Ramos (cell line): ENCODE measurements around the gene SYNRG.

ENCODE experiments used
- in situ Hi-C: fragments of 300-500 bp; cut with MboI; formaldehyde crosslinking; loops from one replicate; pipeline ENCODE4 v1.14.3; 2022; ENCODE audit warnings: low sequenced_read_pairs; ENCODE audit not compliant: unreplicated experiment

SYNRG gene

DNA sequence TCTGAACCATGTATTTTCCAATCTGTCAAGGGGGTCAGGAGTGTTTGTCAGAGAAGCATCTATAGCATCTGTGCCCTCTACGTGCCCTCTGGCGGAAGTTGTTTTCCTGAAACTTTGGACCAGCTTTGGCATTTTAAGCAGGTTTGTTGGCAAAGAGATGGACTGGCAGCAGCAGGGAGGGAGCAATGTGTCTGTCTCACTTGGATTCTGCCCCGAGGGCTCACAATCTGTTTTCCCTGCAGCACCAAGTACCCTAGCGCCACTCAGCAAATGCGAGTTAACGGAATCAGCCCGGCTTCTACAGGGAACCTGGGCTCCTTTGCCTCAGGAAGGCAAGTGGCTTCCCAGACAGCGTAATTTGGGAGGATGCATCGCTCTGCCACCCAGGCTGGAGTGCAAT is 102.1 kb downstream of the SYNRG start:
- in situ Hi-C loops, result loop anchor here (25.0 kb wide), 1 partner anchor 280 kb away; no protein-coding TSS in a partner anchor

DNA sequence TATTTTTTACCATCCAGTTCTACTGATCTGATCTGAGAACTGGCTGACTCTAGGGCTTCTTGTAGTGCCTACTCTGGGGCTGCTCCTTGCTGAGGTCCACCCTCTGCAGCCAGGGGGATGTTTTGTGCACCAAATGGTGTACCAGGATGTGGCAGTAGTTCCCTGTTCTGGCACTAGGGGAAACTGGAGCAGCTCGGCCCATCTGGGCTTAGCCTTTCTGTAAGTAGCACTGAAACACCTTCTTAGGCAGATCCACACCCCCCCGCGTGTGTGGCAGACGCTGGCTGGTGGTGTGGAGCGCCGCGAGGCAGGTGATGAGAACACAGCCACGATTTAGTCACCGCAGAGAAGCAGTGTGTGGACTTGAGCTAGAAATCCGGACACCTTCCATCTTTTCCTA is 102.5 kb downstream of the SYNRG start:
- in situ Hi-C loops, result loop anchor here (25.0 kb wide), 1 partner anchor 281 kb away; no protein-coding TSS in a partner anchor

DNA sequence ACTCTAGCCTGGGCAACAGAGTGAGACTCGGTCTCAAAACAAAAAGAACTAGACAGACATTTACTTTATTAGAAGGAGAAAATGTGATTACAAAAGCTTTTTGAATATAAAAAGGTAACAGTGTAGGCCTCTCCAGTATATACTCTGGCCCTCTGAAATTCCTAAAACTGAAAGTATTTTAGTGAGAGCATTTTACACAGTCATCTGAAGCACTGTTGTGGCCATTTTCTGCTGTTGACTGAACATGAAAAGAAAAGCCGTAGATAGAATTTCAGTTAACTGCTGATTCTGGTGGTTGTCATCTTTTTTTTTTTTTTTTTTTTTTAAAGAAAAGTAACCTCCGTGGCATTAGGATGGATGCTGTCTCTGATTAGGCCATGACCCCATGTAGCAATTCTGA is 103.9 kb downstream of the SYNRG start:
- in situ Hi-C loops, result loop anchor here (25.0 kb wide), 1 partner anchor 282 kb away; no protein-coding TSS in a partner anchor

DNA sequence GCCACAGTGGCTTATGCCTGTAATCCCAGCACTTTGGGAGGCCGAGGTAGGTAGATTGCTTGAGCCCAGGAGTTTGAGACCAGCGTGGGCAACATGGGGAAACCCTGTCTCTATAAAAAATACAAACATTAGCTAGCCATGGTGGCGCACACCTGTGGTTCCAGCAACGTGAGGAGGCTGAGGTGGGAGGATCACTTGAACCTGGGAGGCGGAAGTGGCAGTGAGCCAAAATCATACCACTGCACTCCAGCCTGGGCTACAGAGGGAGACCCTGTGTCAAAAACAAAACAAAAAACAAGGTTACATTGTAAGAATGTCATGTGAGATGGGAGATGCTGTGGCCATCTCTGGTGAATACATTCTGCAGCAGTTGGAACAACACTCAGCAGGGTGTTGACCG is 106.1 kb downstream of the SYNRG start:
- in situ Hi-C loops, result loop anchor here (25.0 kb wide), 1 partner anchor 284 kb away; no protein-coding TSS in a partner anchor

DNA sequence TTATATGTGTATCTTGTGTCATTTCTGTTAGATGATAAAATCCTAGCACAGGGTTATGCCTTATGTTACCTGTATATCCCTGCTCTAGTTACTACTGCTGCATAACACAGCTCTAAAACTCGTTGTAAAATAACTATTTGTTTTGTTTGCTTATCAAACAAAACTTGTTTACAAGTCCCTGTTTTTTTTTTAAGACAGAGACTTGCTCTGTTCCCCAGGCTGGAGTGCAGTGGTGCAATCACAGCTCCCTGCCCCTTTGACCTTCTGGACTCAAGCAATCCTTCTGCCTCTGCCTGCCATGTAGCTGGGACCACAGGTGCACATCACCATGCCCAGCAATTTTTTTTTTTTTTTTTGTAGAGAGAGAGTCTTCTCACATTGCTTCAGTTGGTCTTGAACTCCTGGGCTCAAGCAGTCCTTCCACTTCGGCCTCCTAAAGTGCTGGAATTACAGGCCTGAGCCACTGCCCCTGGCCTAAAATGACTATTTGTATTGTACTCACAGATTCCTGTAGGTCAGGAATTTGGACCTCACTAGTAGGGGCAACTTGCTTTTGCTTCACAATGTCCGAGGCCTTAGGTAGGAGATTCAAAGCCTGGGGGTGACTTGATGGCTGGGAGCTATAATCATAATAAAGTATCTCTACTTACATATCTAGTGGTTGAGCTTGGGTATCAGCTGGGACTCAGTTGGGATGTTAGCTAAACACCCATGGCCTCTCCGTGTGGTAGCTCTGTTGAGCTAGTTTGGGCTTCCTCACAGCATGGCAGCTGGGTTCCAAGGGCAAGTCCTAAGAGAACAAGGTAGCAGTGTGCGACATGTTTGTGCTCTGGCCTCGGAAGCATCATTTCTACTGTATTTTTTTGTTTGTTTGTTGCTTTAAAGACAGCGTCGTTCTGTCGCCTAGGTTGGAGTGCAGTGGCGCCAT is 106.9 kb downstream of the SYNRG start:
- in situ Hi-C loops, result loop anchor here (25.0 kb wide), 1 partner anchor 285 kb away; no protein-coding TSS in a partner anchor

DNA sequence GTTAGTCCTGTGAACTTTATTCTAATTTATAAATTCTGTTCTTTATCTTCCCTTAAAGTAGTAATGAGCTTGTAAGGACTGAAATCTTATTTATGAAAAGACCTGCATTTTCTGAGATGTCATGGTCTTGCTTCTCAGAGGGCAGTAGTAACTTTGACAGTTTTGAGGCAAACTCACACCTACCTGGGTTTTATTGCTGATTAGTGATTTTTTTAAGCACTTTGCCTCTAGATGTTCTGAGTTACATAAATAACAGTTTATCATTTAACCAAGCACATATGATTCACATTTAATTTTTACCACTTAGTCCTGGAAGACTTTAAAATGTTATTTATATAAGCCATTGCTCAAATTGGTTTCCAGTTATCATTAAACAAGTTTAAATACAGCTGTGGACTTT is 108.8 kb downstream of the SYNRG start:
- in situ Hi-C loops, result loop anchor here (25.0 kb wide), 1 partner anchor 287 kb away; no protein-coding TSS in a partner anchor

DNA sequence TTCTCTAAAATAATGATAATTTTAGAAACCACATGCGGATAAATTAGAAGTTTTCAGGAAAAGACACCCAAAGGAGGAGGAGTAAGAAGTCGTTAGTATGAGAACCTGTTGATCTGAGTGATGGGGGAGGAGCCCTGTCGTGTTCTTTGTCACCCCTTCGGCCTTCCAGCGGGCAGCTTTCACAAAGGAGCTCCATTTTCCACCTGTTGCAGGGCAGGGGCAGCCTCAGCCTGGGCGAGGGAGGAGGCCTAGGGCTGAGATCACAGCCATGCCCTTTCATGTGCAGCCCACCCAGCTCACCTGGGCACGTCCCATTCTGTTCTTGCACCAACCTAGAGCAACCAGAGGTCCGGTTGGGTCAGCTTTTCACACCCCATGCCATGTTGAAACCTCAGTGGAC is 114.2 kb downstream of the SYNRG start:
- in situ Hi-C loops, result no loop called here

DNA sequence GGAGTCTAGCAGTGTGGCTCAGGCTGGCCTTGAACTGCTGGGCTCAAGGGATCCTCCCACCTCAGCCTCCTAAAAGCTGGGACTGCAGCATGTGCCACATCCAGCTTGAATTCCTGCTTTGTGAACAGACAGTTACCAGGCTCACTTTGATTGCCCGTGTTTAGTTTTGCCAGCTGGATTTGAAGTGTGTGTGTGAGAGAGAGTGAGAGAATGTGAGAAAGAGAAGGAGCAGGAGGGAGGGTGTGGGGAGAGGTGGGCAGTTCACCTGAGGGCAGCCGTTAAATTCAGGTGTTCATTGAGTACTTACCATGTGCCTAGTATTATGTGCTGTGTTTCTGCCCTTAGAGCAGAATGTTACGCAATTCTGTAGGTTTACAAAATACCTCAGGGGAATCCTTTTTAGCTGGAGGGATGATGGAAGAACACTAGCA is 114.8 kb downstream of the SYNRG start:
- in situ Hi-C loops, result no loop called here

DNA sequence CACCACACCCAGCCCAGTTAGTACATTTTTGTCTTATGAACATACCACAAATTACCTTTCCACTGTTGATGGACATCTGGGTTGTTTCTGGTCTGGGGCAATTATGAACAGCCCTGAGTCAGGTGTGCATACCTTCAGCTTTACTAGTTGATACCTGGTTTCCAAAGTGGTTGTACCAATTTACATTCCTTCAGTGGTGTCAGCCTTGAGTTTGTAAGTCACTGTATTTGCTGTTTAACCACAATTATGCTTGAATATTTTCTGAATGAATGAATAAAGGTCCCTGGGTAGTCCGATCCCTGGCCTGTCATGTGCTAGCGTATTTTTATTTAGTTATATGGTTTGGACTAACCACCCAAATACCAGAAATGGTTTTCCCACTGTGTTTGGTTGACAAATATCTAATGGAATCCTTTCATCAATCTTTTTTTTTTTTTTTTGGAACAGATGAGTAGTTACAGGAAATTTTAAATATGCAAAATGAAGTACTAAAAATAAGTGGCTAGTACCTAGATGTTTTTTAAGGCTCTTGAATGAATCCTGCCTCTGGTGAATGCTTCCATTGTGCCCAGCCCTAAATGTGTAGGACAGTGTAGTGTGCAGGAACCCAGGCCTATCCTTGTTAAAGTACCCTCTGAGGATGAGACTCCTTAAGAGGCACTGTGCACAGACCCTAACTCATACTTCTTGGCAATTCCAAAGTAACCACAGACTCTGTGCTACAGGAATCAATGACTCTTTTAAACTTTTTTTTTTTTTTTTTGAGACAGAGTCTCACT is 115.8 kb downstream of the SYNRG start:
- in situ Hi-C loops, result no loop called here

DNA sequence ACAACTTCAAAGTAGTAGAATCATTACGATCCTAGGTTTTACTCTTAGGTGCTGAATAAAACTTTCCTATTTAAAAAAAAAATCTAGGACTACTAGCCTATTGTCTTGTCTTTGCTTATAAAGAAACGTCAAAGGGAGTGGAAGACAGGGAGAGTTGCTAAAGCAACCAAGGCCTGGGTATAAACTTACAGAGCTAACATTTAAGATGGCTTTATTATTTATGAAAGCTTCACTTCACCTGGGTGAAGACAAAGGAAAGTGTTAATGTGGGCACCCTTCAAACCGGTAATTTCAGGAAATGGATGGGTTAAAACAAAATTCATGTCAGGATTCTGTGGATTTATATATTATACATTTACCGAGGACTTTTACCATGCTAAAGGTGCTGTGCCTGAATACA is 117.1 kb downstream of the SYNRG start:
- in situ Hi-C loops, result no loop called here

DNA sequence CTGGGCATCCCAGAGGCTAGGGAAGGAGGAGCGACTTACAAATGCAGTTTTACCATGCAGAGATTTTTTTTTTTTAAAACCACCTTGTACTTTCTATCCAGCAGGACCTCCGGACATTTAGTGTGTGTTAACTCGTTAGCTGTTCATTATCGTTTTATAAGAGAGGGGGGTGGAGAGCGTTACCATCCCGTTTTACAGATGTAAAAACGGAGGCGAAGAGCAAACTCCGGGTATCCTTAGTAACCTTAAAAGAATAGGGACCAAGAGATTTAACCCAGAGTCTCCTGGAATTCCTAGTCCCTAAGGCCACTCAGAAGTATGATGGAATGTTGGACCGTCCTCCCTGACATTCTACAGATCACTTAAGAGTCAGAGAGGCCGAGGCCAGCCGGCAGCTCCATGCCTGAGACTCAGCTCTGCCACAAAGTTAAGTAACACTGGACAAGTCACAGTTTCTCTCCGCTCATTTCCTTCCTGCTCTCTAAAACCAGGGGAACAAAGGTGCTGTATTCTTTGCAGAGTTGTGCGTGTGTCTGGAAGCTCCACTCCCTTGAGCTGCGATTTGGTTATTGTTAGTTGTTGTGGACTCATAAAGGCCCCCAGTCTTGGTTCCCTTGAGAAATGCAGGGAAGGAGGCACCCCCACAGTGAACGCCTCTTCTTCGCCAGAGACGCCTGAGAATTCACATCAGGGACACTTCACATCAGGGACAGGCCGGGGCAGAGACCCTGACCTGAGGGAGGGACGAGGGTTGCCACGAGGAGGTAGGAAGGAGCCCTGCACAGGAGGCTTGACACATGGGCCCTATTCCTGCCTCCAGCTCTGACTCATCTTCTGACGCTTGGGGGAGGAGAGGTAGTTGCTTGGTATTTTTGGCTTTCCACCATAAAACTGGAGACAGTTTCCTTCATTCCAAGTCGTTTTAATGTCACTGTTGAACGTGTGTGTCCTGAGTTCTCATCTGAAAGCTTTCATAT is 118.3 kb downstream of the SYNRG start:
- in situ Hi-C loops, result no loop called here

DNA sequence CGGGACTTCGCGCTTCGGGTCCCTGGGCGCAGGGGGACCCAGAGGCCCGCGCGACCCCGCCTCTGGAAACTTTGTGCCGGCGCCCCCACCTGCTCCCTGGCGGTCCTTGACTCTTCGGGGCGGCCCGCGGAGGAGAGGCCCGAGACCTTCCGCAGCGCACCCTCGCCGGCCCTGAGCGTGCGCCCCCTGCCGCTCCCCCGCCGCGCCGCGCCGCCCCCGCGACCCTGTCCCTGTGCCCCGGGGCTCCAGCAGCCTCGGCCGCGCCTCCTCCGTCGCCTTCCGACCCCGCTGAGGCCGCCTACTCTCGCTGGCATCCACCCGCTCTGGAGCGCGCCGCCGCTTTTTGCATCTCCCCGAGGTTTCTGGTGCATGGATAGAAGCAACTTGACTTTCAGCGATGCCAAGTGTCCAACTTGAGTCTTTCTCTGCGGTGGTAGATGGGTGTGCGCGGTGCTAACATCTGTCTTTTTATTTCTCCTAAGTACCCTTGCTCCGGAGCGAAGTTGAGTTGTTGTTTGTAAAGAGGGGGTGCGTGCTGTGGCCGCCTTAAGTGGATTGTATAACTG is 119.1 kb downstream of the SYNRG start:
- in situ Hi-C loops, result no loop called here

DNA sequence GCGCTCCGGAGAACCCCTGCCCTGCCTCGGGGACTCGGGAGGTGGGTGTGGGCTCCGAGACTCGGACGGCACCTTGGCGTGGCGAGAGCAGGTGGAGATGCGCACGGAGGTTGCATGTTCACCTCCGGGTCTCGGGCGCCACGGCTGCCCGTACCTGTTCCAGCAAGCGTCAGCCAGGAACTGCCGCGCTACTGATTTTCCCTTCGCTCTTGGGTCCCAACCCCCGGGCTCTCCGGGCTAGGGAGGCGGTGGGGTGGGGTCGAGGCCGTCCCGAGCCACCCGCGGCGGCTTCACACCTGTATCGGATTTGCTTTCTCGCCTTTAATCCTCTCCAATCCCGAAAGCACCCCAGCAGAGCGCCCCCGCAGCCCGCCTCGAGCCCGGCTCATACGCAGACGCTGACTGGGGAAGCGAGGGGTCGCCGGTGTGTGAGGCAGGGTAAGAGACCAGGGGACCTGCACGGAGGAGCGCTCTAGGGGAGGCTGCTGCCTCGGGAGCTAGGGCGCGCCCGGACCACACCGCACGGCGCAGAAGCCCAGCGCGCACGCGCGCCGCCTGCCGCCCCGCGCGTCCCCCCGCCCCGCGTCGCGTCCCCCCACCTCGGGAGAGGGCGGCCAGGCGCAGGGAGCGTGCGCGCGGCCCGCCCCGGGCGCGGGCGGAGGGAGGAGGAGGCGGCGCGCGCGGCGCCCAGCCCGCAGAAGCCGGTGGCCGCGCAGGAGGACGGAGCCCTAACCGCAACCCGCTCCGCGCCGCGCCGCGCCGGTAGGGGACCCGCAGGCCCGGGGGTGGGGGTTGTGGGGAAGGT is 119.8 kb downstream of the SYNRG start, which contains the start of gene DUSP14:
DUSP14 (plus strand) TSS at position 695 of the 805 bp plus-strand sequence. CDS start 22,382 bp downstream, outside the sequence.
- in situ Hi-C loops, result no loop called here

DNA sequence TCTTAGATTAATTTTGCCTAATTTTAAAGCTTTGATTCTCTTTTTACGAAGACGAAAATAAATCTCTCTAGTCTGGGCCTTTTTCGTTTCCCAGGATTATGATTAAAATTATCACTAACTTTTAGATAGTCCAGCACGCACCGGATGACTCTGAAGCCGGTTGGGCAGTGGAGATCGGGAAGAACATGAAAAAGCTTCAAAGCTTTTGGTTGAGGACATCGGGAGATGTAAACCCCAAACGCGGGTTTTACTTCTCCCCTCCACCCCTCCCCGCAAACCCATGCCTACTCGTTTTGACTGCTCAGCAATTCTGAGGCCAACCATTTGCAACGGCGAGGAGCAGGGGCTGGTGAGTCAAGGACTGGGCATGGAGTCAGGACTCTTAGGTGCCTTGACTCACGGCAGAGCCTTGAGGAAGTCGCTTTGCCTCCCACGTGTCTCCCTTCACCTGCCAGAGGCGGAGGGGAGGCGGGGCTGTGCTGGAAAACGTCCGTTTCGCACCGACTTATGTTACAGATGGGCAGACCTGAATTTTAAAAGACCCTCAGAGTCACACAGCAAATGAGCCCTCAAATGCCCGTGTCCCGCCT is 120.5 kb downstream of the SYNRG start:
- in situ Hi-C loops, result no loop called here

DNA sequence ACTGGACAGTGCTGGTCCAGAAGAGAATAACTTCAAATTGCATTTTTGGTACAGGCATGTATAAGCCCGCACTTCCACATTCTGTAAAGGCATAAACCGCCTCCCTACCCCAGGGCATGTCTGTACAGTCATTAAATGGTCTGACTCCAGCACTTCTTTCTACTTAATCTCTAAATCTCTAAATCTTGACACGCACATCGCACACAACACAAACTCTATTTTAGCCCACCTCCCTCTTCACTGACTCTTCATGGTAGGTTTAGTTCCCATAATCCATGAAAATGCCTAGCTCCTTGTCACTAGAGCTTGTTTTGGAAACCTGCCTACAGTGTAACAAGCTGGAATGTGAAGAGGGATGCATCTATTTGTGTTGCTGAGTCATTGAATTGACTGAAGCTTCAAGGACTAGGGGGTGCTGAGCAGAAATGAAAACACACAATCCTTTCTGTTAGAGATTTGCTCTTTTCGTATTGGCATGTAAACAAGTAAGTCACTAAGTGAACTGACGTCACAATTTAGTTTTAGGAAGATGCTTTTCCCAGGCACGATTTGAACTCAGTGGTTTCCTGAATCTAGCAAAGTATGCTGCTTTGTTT is 121.1 kb downstream of the SYNRG start:
- in situ Hi-C loops, result no loop called here

DNA sequence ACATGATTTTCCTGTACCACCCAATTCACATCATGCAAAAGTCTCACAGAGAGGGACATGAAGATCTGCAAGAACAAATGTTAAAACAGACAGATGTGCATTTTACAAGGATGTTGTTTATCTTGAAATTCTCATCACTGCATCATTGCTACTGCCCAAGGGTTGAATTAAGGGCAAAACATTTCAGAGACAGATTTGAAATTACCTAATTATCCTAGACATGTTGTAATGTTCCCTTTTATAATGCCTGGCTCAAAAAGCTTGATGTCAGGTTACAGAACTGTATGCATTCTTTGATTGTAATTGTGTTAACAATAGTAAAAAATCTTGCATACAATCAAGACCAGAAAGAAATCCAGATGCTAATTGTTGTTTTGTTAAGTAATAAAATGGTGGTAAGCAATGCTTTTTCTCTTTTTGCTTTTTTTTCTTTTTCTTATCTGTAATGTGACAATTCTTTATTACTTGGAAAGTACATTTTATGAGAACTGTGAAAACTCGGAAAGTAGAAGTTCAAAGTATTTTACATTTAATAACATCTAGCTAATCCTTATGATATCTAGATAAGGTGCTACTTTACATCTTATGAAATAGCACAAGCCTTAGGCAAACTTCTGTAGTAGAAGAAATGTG is 123.2 kb downstream of the SYNRG start:
- in situ Hi-C loops, result no loop called here

DNA sequence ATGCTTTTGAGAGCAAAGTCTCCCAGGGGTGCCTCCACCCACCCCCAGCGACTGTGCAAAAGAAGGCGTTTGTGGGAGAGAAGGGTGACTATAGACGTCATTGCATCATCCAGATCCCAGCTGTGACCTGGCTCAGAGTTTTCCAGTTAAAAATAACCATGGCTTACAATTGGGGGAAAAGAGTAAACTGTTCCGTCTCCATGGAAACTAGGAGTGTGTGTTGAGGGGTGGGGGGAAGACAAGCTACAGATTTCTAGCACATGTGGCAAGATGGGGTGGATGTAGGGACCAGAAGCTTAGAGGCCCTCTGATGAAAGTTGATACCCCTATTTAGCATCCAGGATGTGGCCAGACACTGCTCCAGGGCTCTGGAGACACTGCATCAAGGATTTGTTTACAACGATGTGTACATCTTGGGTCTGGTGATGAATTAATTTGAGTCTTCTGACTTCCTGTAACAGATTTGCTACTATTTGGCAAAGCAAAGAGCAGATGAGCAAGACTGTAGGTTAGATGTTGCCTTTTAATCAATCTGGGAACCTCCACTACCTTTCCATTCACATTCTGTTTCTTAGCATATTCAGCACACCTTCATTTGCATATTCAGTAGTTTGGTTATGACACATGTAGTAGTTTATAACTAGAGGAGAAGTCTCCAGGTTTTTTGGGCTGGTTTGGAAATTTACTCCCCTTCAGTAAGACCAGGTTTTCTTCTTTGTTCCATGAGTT is 125.7 kb downstream of the SYNRG start:
- in situ Hi-C loops, result no loop called here
